GM12874 (cell line): ENCODE results near the gene TSPO.
A peak's percentile ranks its signal among the peaks of the same experiment; 100 is the strongest.

Source experiments
- CTCF ChIP-seq: IDR thresholded peaks from 2 replicates; pipeline ENCODE4 v1.5.1; 2011; ENCODE audit warnings: low read depth, mild to moderate bottlenecking, control low read depth, low read length, moderate library complexity; ENCODE audit not compliant: insufficient read depth

The TSPO gene

GRCh38 chr22:43151251-43152002 is at the start of gene TSPO:
TSPO (plus strand) TSS chr22:43151559; CDS start chr22:43159239, 7,680 bp downstream.
- no peak for TF ChIP-seq CTCF

- TF ChIP-seq CTCF, result no peak
Measured at GRCh38 chr22:43106302-43106701, 45.1 kb upstream of the TSPO start.

GRCh38 chr22:43109511-43109910 is 41.8 kb upstream of the TSPO start:
- TF ChIP-seq CTCF, result no peak

GRCh38 chr22:43109921-43110443 is 41.4 kb upstream of the TSPO start:
- no peak for TF ChIP-seq CTCF

- TF ChIP-seq CTCF, result peak; percentile 60
Measured at GRCh38 chr22:43110444-43110926, 40.9 kb upstream of the TSPO start, which contains the start of gene BIK. BIK (plus strand) TSS chr22:43110750; CDS start chr22:43124023, 13,273 bp downstream.

- TF ChIP-seq CTCF, result no peak
Measured at GRCh38 chr22:43110927-43111623, 40.3 kb upstream of the TSPO start.

- no peak for TF ChIP-seq CTCF
Measured at GRCh38 chr22:43113526-43114251, 37.7 kb upstream of the TSPO start.
